ENCODE data around the gene PDAP1. TPM values are rescaled to one million over a fixed set of nuclear protein-coding genes. Genes with fewer than 3 reads are reported as not detected.
"Not testable (repeated sequence)": the region's sequence is repeated elsewhere in the genome, so short reads cannot be mapped to it uniquely, and the experiment has no call there.

Gene PDAP1
- total RNA-seq, 1 donor from 2014 or later: 93.2 TPM

DNA sequence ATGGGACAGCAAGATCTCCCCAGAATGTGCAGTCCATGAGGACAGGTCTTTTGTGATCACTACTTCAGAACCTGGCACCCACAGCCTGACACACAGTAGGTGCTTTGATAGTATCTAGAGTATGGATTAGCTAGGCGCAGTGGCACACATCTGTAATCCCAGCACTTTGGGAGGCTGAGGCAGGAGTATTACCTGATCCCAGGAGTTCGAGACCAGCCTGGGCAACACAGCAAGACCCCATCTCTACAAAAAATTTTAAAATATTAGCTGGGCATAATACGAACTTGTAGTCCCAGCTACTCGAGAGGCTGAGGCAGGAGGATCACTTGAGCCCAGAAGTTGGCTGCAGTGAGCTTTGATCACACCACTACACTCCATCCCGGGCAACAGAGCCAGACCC lies 56.1 kb downstream of the PDAP1 start:
- no peaks in the 10 kb centered on the region for H3K9me3 ChIP-seq (replicated peaks)
- DNase-seq: no peak
- H3K4me1 ChIP-seq: no peaks in the 10 kb centered on the region
- intact Hi-C loops (cut with micrococcal nuclease): no loop called here
- H3K27ac ChIP-seq (replicated peaks): no peak overlapping the region
- no peaks in the 10 kb centered on the region for H3K27me3 ChIP-seq (ENCODE audit: low read depth)
- TF ChIP-seq, protein P1, sequence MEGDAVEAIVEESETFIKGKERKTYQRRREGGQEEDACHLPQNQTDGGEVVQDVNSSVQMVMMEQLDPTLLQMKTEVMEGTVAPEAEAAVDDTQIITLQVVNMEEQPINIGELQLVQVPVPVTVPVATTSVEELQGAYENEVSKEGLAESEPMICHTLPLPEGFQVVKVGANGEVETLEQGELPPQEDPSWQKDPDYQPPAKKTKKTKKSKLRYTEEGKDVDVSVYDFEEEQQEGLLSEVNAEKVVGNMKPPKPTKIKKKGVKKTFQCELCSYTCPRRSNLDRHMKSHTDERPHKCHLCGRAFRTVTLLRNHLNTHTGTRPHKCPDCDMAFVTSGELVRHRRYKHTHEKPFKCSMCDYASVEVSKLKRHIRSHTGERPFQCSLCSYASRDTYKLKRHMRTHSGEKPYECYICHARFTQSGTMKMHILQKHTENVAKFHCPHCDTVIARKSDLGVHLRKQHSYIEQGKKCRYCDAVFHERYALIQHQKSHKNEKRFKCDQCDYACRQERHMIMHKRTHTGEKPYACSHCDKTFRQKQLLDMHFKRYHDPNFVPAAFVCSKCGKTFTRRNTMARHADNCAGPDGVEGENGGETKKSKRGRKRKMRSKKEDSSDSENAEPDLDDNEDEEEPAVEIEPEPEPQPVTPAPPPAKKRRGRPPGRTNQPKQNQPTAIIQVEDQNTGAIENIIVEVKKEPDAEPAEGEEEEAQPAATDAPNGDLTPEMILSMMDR (IDR thresholded peaks at IDR 0.05; ENCODE audit: borderline replicate concordance): no peak
- peaks cover 99% of the 10 kb centered on the region for H3K36me3 ChIP-seq
- no peak overlapping the region for H3K4me3 ChIP-seq

DNA sequence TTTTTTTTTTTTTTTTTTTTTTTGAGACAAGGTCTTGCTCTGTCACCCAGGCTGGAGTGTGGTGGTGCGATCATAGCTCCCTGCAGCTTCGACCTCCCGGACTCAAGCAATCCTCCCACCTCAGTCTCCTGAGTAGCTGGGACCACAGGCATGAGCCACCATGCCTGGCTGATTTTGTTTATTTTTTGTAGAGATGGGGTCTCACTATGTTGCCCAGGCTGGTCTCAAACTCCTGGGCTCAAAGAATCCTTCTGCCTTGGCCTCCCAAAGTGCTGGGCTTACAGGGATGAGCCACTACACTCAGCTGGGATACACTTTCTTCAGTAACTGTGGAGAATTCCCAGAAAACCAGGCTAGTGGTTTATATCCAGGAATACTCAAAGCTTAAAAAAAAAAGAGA lies 57.8 kb downstream of the PDAP1 start:
- H3K4me3 ChIP-seq; H3K9me3 ChIP-seq (replicated peaks); DNase-seq; H3K27me3 ChIP-seq (ENCODE audit: low read depth); H3K27ac ChIP-seq (replicated peaks); intact Hi-C loops (cut with micrococcal nuclease); H3K4me1 ChIP-seq: not testable (repeated sequence)
- peaks cover 99% of the 10 kb centered on the region for H3K36me3 ChIP-seq

Other genes with a start within 250 kb of the PDAP1 start
- not detected for gene KPNA7, start 200.5 kb downstream of the PDAP1 start, total RNA-seq
- not detected for gene MYH16, start 135.8 kb downstream of the PDAP1 start, total RNA-seq
- 131 TPM for gene ARPC1A, start 82.7 kb downstream of the PDAP1 start, total RNA-seq
- gene ARPC1B, start 33.9 kb downstream of the PDAP1 start, total RNA-seq: 33.6 TPM
- gene BUD31, start 372 bp upstream of the PDAP1 start, total RNA-seq: 43.9 TPM
- gene PTCD1, start 30.2 kb upstream of the PDAP1 start, total RNA-seq: 4.3 TPM
- 17.9 TPM for gene CPSF4, start 30.3 kb upstream of the PDAP1 start, total RNA-seq
- 834 TPM for gene ATP5MF, start 57.6 kb upstream of the PDAP1 start, total RNA-seq
- gene ZNF789, start 64.3 kb upstream of the PDAP1 start, total RNA-seq: 3.3 TPM
- gene ZNF394, start 91.7 kb upstream of the PDAP1 start, total RNA-seq: 15.6 TPM
- 6.0 TPM for gene ZKSCAN5, start 96.1 kb upstream of the PDAP1 start, total RNA-seq
- gene FAM200A, start 143.5 kb upstream of the PDAP1 start, total RNA-seq: 6.4 TPM
- gene ZNF655, start 150.0 kb upstream of the PDAP1 start, total RNA-seq: 26.1 TPM
- not detected for gene TMEM225B, start 189.7 kb upstream of the PDAP1 start, total RNA-seq
- gene ZSCAN25, start 208.3 kb upstream of the PDAP1 start, total RNA-seq: 9.0 TPM

Data from left ventricle myocardium inferior (tissue), 1 donor.